Neuron (in vitro differentiated cells): ENCODE data around the gene THSD4.
"Not testable (repeated sequence)": the region's sequence is repeated elsewhere in the genome, so short reads cannot be mapped to it uniquely, and the experiment has no call there.

ENCODE experiments used
- H2AFZ ChIP-seq: one replicate; pipeline ENCODE4 v1.6.1; 2013; ENCODE audit warnings: low read depth, mild to moderate bottlenecking, inconsistent platforms, low read length, moderate library complexity
- H3K27me3 ChIP-seq: one replicate; pipeline ENCODE4 v1.6.1; 2013; ENCODE audit warnings: low read length; ENCODE audit not compliant: insufficient read depth
- H3K36me3 ChIP-seq: one replicate; pipeline ENCODE4 v1.6.1; 2013; ENCODE audit warnings: low read length; ENCODE audit not compliant: insufficient read depth
- H3K4me1 ChIP-seq: one replicate; pipeline ENCODE4 v1.6.1; 2013; ENCODE audit warnings: low read length; ENCODE audit not compliant: insufficient read depth
- H3K4me3 ChIP-seq: 2 replicates; pipeline ENCODE4 v1.5.1; 2013; ENCODE audit warnings: mild to moderate bottlenecking, low read length, moderate library complexity
- H3K9me3 ChIP-seq: one replicate; pipeline ENCODE4 v1.6.1; 2013; ENCODE audit warnings: low read length

The THSD4 gene

GRCh38 chr15:71262599-71262998, 147.3 kb downstream of the THSD4 start:
- Histone ChIP-seq H3K27me3 (no peaks in the 10 kb centered on the region), H3K9me3 (no peaks in the 10 kb centered on the region), H3K36me3 (no peaks in the 10 kb centered on the region), H2AFZ (no peak overlapping the region), H3K4me1 (no peaks in the 10 kb centered on the region), H3K4me3 (no peak overlapping the region)

GRCh38 chr15:71265606-71266005, 150.3 kb downstream of the THSD4 start:
- H3K9me3 ChIP-seq, H3K27me3 ChIP-seq, H2AFZ ChIP-seq, H3K4me3 ChIP-seq, H3K36me3 ChIP-seq, H3K4me1 ChIP-seq: not testable (repeated sequence)

- Histone ChIP-seq H3K27me3 (no peaks in the 10 kb centered on the region), H2AFZ (no peak overlapping the region), H3K4me1 (no peaks in the 10 kb centered on the region), H3K36me3 (no peaks in the 10 kb centered on the region), H3K4me3 (no peak overlapping the region), H3K9me3 (no peaks in the 10 kb centered on the region)
These were observed 156.1 kb downstream of the THSD4 start for GRCh38 chr15:71271327-71271726.

DNA sequence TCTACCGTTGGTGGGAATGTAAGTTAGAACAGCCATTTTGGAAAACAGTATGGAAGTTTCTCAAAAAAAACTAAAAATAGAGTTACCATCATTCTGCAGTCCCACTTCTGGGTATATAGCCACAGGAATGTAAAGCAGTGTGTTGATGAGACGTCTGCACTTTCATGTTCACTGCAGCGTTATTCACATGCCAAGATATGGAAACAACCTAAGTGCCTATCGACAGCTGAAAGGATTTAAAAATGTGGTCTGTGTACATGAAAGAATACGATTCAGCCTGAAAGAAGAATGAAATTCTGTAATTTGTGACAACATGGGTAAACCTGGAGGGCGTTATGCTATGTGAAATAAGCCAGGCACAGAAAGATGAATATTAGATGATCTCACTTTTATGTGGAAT, 157.7 kb downstream of the THSD4 start:
- Histone ChIP-seq H2AFZ (no peak overlapping the region), H3K27me3 (no peaks in the 10 kb centered on the region), H3K9me3 (no peaks in the 10 kb centered on the region), H3K4me3 (no peak overlapping the region), H3K36me3 (no peaks in the 10 kb centered on the region), H3K4me1 (no peaks in the 10 kb centered on the region)

DNA sequence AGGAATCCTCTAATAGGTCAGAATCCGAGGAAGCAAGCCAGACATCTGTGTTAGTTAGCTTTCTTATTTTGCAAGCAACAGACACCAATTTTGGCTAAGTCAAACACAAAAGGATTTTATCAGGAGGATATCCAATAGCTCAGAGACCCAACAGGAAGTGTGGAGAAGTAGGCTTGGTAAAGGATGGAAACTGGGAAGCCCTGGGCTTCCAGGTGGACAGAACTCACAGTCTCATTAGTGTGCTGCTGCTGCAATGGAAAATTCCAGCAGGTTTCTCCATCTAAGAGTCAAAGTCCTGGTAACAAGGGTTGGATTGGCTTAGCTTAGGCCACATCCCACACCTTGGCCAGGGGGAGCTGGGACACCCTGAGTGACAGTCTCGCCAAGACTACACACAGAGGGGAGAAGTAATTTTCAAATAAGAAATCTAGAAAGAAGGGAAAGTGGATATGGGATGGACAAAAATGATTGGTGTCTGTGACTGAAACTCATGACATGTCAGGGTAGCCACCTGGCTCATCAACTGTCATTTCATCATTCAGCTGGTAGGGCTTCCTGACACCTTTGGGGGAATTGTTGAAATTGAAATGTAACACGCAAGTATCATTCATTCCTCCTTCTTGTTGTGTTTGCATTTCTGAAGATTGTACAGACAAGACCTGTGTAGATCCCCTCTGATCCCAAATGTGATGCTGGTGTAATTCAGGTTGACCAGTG, 158.6 kb downstream of the THSD4 start:
- Histone ChIP-seq H2AFZ (no peak overlapping the region), H3K4me1 (no peaks in the 10 kb centered on the region), H3K27me3 (no peaks in the 10 kb centered on the region), H3K36me3 (no peaks in the 10 kb centered on the region), H3K9me3 (no peaks in the 10 kb centered on the region), H3K4me3 (no peak overlapping the region)

DNA sequence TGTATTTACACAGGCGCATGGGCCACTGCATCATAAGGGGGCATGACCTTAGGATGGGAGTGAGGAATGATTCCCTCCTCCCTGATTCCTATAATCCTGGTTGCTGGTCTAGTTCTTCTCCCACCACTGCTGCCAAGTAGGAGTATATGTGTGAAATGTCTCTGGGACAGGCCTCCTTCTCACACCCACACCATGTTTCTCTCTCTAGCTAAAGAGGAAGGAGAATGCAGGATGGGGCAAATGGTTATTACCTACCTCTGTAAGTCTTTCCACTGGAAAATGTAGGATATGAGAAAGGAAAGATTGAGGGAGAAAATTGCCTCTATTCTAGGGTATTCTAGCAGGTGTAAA, 159.2 kb downstream of the THSD4 start:
- Histone ChIP-seq H3K36me3 (no peaks in the 10 kb centered on the region), H3K4me3 (no peak overlapping the region)

DNA sequence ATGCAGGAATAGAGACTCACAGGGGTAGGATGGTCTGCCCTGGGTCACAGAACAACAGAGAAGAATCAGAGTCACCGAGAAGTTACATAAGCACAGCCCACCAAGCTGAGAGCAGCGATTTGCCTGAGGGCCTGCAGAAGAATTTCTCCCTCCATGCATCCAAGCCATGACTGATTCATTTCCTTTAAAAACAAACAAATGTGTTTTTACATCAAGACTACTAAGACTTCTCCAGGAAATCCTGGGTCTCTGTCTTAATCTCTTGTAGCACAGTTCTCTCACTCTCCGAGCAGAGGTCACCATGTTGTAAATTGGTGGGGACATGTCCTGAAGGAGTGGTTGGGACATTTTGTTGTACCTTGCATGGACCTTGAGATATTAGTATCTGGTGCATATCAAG, 159.8 kb downstream of the THSD4 start:
- Histone ChIP-seq H3K36me3 (no peaks in the 10 kb centered on the region), H3K27me3 (no peaks in the 10 kb centered on the region), H3K9me3 (no peaks in the 10 kb centered on the region), H2AFZ (no peak overlapping the region), H3K4me1 (no peaks in the 10 kb centered on the region), H3K4me3 (no peak overlapping the region)

More for the DNA sequence above, 159.2 kb downstream of the THSD4 start:
- no peaks in the 10 kb centered on the region for H3K4me1 ChIP-seq
- no peak overlapping the region for H2AFZ ChIP-seq
- H3K9me3 ChIP-seq: no peaks in the 10 kb centered on the region
- no peaks in the 10 kb centered on the region for H3K27me3 ChIP-seq

DNA sequence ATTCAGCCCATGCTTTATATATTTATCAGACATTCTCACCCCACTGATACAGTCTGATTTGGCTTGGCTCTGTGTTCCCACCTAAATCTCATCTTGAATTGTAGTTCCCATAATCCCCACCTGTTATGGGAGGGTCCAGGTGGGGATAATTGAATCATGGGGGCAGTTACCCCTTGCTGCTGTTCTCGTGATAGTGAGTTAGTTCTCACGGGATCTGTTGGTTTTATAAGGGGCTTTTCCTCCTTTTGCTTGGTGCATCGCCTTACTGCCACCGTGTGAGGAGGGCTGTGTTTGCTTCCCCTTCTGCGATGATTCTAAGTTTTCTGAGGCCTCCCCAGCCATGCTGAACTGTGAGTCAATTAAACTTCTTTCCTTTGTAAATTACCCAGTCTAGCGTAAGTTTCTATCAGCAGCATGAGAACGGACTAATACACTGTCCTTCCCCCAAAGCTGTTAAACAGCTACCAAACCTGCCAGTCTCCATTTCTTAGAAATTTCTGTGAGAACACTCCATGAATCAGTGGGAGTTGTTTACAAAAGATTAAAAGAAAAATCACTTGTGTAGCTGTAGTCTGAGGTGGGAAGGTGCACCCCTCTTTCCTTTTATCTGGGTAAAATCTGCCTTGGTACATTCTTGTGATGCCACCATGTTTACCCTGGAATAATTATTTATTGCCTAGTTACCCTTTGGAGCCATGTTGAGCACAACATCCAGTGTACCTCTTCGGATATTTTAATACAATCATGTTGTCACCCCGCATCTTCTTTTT, 160.5 kb downstream of the THSD4 start:
- no peak overlapping the region for H2AFZ ChIP-seq
- H3K4me3 ChIP-seq: no peak overlapping the region
- no peaks in the 10 kb centered on the region for H3K9me3 ChIP-seq
- H3K36me3 ChIP-seq: no peaks in the 10 kb centered on the region
- no peaks in the 10 kb centered on the region for H3K27me3 ChIP-seq
- H3K4me1 ChIP-seq: no peaks in the 10 kb centered on the region

- Histone ChIP-seq H3K4me1 (no peaks in the 10 kb centered on the region), H3K9me3 (no peaks in the 10 kb centered on the region), H3K27me3 (no peaks in the 10 kb centered on the region), H2AFZ (no peak overlapping the region), H3K36me3 (no peaks in the 10 kb centered on the region), H3K4me3 (no peak overlapping the region)
These were observed 161.0 kb downstream of the THSD4 start for GRCh38 chr15:71276336-71276665.

DNA sequence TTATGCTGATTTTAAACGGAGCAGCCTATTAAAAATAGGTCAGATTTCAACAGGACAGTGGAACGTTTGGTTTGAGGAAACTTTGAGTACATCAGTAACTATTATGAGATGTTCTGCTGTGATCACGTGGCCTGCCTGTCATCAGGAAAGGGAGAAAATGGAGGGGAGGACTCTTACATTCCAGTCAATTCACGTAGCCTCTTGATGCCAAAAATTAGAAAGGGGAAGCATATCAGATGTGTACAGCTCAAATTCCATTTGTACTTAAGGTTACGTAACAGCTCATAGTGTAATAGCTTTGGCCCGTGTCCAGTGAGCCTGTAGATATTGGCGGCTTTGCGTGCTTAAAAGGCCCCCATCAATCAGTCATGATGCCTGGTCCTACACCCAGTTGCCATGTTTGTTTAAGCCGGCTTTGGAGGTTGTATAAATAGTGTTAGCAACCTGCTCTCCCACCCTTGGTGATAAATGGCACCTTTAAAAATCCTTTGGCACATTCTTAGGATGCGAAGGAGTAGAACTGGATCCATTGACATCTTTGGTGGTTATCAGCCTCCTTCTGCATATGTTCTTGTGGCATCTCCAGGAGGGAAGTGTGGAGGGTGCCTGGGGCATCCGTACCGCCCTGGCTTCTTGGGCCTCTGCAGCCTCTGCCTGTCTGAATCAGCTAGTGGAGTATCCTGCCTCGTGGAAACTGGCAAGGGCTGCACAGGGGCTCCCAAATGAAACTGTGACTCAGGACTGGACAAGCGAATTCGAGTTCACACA, 163.9 kb downstream of the THSD4 start:
- Histone ChIP-seq H3K4me3 (no peak overlapping the region), H3K4me1 (no peaks in the 10 kb centered on the region), H2AFZ (no peak overlapping the region), H3K36me3 (no peaks in the 10 kb centered on the region), H3K27me3 (no peaks in the 10 kb centered on the region), H3K9me3 (no peaks in the 10 kb centered on the region)

DNA sequence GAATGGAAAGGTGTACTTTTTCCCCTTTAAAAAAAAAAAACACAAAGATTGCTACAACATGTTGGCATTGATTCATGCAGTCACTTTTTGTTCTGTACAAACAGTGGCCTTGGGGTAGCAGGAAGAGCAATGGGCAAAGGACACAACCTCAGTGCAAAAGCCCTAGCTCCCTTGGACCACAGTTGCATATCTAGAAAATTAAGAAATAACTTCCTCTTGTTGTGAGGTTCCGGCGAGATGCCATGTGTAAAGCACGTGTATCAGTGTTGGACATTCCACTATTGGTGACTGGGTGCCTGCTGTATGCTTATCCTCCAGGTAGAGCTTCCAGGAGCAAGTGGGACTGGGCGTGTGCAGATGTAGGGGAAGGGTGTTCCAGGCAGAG, 164.5 kb downstream of the THSD4 start:
- H2AFZ ChIP-seq: no peak overlapping the region
- no peaks in the 10 kb centered on the region for H3K27me3 ChIP-seq
- H3K9me3 ChIP-seq: no peaks in the 10 kb centered on the region
- no peaks in the 10 kb centered on the region for H3K4me1 ChIP-seq
- no peaks in the 10 kb centered on the region for H3K36me3 ChIP-seq
- no peak overlapping the region for H3K4me3 ChIP-seq

DNA sequence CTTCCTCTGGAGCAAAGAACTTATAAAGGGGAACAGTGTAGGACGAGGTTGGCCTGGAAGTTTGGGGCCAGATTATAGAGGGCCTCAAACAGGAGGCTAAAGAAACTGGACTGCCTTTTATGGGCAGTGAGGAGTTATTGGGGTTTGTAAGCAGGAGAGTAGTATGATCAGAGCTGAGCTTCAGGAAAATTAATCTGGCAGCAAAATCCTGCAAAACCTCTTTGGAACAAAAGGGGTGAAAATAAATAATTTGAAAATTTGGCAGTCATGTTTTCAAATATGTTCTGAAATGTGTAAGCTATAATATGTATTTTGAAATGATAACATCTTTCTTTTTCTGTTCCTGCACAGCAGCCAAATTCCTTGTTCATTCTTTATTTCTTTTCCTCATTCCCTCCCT, 164.9 kb downstream of the THSD4 start:
- Histone ChIP-seq H3K27me3 (no peaks in the 10 kb centered on the region), H3K36me3 (no peaks in the 10 kb centered on the region), H3K4me3 (no peak overlapping the region), H3K9me3 (no peaks in the 10 kb centered on the region), H3K4me1 (no peaks in the 10 kb centered on the region), H2AFZ (no peak overlapping the region)

DNA sequence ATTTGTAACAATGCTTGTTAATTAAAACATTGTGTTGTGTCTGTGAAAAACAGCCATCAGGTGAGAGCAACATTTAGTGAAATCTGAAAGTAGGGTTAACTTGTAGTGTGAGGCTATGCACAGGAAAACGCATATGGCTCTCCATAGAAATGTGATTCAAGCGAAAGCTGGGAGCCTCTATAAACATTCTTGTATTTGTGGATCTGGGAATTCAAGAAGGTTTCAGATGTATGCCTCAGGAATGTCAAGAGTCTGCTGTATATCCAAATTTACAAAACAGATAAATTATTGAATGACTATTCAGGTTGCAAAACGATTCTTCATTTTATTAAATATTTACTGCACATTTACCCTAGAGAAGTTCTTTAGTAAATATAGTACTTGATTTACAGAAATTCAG, 166.0 kb downstream of the THSD4 start:
- Histone ChIP-seq H3K27me3 (no peaks in the 10 kb centered on the region), H3K4me3 (no peak overlapping the region), H3K4me1 (no peaks in the 10 kb centered on the region), H3K36me3 (no peaks in the 10 kb centered on the region), H2AFZ (no peak overlapping the region), H3K9me3 (no peaks in the 10 kb centered on the region)
